ENCODE results near the gene ENTPD8. TPM values are rescaled to one million over a fixed set of nuclear protein-coding genes. Genes with fewer than 3 reads are reported as not detected.

The ENTPD8 gene
- total and polyA plus RNA-seq, 2 of the 4 experiments (the other 2 are of a cell fraction): 0.07 TPM; not detected in 1

DNA sequence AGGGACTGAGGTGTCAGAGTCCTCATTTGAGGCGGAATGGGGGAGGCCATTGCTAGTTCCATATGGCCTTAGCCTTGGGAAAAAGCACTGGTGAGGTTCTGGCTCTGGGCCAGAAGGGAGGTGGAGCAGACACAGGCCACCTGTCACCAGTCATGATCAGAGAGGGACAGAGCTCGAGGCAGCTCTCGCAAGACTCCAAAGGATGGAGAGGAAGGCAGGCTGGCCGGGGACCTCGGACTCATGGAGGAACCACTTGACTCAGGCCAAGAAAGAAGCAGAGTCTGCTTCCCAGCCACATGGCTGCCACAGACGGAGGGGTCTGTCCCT lies 47.1 kb upstream of the ENTPD8 start:
- ATAC-seq (ENCODE audit: low read depth) (peak; percentile 21; the same call in 1 of the 2 replicates), DNase-seq (no peak)
- Histone ChIP-seq H3K27ac (ENCODE audit: insufficient read depth, low read length) (no peak overlapping the region), H2AK9ac (replicated peaks; ENCODE audit: low read depth, low read length, poor library complexity) (no peak overlapping the region), H4K20me1 (ENCODE audit: insufficient read depth, low read length) (peaks cover 6% of the 10 kb centered on the region; the same call in 1 of the 2 replicates), H3K9me3 (ENCODE audit: control insufficient read depth, insufficient read depth, low read length) (0 out of 2 replicates have a peak, but pooled peaks cover 1% of the 10 kb centered on the region), H3K36me3 (ENCODE audit: control insufficient read depth, insufficient read depth, low read length) (no peaks in the 10 kb centered on the region), H3K4me3 (ENCODE audit: insufficient read depth, low read depth, low read length) (no peak overlapping the region), H3K27me3 (ENCODE audit: control insufficient read depth, insufficient read depth, low read length) (peaks cover 28% of the 10 kb centered on the region), H2BK20ac (ENCODE audit: low read depth, low read length) (no peak overlapping the region), H2BK120ac (ENCODE audit: low read depth, low read length) (no peak overlapping the region), H3K79me1 (ENCODE audit: low read depth in 1 of 2, low read length in 2 of 2) (no peaks in the 10 kb centered on the region), H3K4me1 (ENCODE audit: control insufficient read depth, insufficient read depth, low read length) (peaks cover 2% of the 10 kb centered on the region; the same call in 1 of the 2 replicates), H2BK15ac (ENCODE audit: low read depth, low read length) (no peak overlapping the region), H4K5ac (ENCODE audit: low read depth, low read length) (no peak overlapping the region), H2AFZ (replicated peaks; ENCODE audit: low read length, poor library complexity) (peak overlapping the region; percentile 35), H3K9ac (ENCODE audit: low read depth, low read length) (no peak overlapping the region), H4K8ac (ENCODE audit: low read depth in 2 of 2, low read length in 2 of 2) (no peak overlapping the region), H2AK5ac (ENCODE audit: low read depth, low read length) (no peak overlapping the region), H3K23ac (ENCODE audit: low read depth, low read length) (no peak overlapping the region), H3K56ac (ENCODE audit: extremely low read depth, insufficient read depth, low read length) (no peak overlapping the region), H3K14ac (replicated peaks; ENCODE audit: low read depth, low read length) (no peak overlapping the region), H3K18ac (ENCODE audit: low read depth, low read length) (no peak overlapping the region), H4K91ac (ENCODE audit: insufficient read depth, low read depth, low read length) (no peak overlapping the region), H3K4ac (ENCODE audit: low read depth, low read length) (no peak overlapping the region), H3K4me2 (ENCODE audit: low read depth, low read length) (no peak overlapping the region), H3K9me1 (ENCODE audit: insufficient read depth, low read length) (no peaks in the 10 kb centered on the region; the same call in 1 of the 2 replicates), H2BK5ac (ENCODE audit: low read depth, low read length, poor library complexity, severe bottlenecking) (no peak overlapping the region)
- CTCF ChIA-PET: no interaction called here
- in situ Hi-C loops (cut with MboI; ENCODE audit: low sequenced_read_pairs) (no loop called here), intact Hi-C loops (cut with micrococcal nuclease) (no loop called here), dilution Hi-C loops (cut with HindIII; ENCODE audit: low sequenced_read_pairs, unreplicated experiment) (no loop called here)
- POLR2A ChIA-PET (ENCODE audit: unreplicated experiment): no interaction called here
- TF ChIP-seq MXI1 (IDR thresholded peaks at IDR 0.05; ENCODE audit: borderline replicate concordance, low read depth, low read length): no peak
- no peak for TF ChIP-seq SMC3 (IDR thresholded peaks at IDR 0.05; ENCODE audit: low read depth, low read length)
- no peak for TF ChIP-seq RCOR1 (IDR thresholded peaks at IDR 0.05; ENCODE audit: insufficient replicate concordance, low read length)
- no peak for TF ChIP-seq BHLHE40 (IDR thresholded peaks at IDR 0.05; ENCODE audit: low read depth, low read length)
- no peak for TF ChIP-seq CTCF (conservative IDR thresholded peaks at IDR 0.05; ENCODE audit: low read depth, low read length)
- no peak for TF ChIP-seq NFE2L2 (IDR thresholded peaks at IDR 0.05; ENCODE audit: low read depth, low read length)
- TF ChIP-seq MAZ (IDR thresholded peaks at IDR 0.05; ENCODE audit: borderline replicate concordance, low read depth, low read length): no peak
- no peak for TF ChIP-seq POLR2A (IDR thresholded peaks at IDR 0.05; ENCODE audit: low read depth, low read length)
- TF ChIP-seq, protein P1, sequence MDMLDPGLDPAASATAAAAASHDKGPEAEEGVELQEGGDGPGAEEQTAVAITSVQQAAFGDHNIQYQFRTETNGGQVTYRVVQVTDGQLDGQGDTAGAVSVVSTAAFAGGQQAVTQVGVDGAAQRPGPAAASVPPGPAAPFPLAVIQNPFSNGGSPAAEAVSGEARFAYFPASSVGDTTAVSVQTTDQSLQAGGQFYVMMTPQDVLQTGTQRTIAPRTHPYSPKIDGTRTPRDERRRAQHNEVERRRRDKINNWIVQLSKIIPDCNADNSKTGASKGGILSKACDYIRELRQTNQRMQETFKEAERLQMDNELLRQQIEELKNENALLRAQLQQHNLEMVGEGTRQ (IDR thresholded peaks at IDR 0.05; ENCODE audit: low read depth, low read length): no peak
- no peak for TF ChIP-seq RAD21 (IDR thresholded peaks at IDR 0.05; ENCODE audit: low read length)
- TF ChIP-seq, protein P2, sequence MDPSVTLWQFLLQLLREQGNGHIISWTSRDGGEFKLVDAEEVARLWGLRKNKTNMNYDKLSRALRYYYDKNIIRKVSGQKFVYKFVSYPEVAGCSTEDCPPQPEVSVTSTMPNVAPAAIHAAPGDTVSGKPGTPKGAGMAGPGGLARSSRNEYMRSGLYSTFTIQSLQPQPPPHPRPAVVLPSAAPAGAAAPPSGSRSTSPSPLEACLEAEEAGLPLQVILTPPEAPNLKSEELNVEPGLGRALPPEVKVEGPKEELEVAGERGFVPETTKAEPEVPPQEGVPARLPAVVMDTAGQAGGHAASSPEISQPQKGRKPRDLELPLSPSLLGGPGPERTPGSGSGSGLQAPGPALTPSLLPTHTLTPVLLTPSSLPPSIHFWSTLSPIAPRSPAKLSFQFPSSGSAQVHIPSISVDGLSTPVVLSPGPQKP (IDR thresholded peaks at IDR 0.05; ENCODE audit: borderline replicate concordance, low read depth, low read length): no peak
- TF ChIP-seq CEBPB (IDR thresholded peaks at IDR 0.05; ENCODE audit: low read depth, low read length): no peak
- no peak for TF ChIP-seq CHD1 (IDR thresholded peaks at IDR 0.05; ENCODE audit: low read depth, low read length)
- TF ChIP-seq FOS (IDR thresholded peaks at IDR 0.05; ENCODE audit: low read depth, low read length): no peak
- no peak for TF ChIP-seq RFX5 (IDR thresholded peaks at IDR 0.05; ENCODE audit: low read depth, low read length)
- no peak for TF ChIP-seq MAFK (IDR thresholded peaks at IDR 0.05; ENCODE audit: low read depth, low read length)
- no TSS peak for BruUV-seq (replicated peaks)
- 15% methylated on average over 4 of the region's 6 CpGs; no CpG with 5 or more reads in 1 of the 2 experiments for WGBS, 2 experiments (ENCODE audit: extremely low coverage in 2 of 2, insufficient read length in 1 of 2)

Data from IMR-90 (cell line).